ENCODE data around the gene AMN. TPM values are rescaled to one million over a fixed set of nuclear protein-coding genes. Genes with fewer than 3 reads are reported as not detected.

The AMN gene
- total RNA-seq, 4 donors from 2014 or later: 0.21 TPM; not detected in 3

GRCh38 chr14:102927878-102928411, 5.5 kb downstream of the AMN start:
- WGBS, 2 donors: 28 to 52% methylated on average over 7 to 19 of the region's 35 CpGs
- Histone ChIP-seq H3K4me3 (peak overlapping the region; percentile 16 to 53 (median 36)), H3K9me3 (no peaks in the 10 kb centered on the region)

GRCh38 chr14:102928412-102929240, 6.2 kb downstream of the AMN start:
- WGBS, 2 donors: 2% methylated on average over 46 to 48 of the region's 94 CpGs
- Histone ChIP-seq H3K27ac (peak overlapping the region in 1 of 4 donors; percentile 78), H3K4me1 (peaks cover 0 to 44% (median 33%) of the 10 kb centered on the region in 4 donors), H3K9me3 (no peaks in the 10 kb centered on the region), H3K4me3 (peak overlapping the region; percentile 16 to 53 (median 36)), H3K27me3 (peaks cover 0 to 66% of the 10 kb centered on the region in 2 donors), H3K36me3 (peaks cover 0 to 25% (median 0%) of the 10 kb centered on the region in 3 donors)
- DNase-seq (ENCODE audit: low spot score in 2 of 2): peak in 1 of 2 donors; percentile 16
- TF ChIP-seq CTCF (IDR thresholded peaks at IDR 0.05): no peak
- no peak for TF ChIP-seq EP300 (IDR thresholded peaks at IDR 0.05)
- no peak for TF ChIP-seq POLR2A (IDR thresholded peaks at IDR 0.05)

More at GRCh38 chr14:102927878-102928411, 5.5 kb downstream of the AMN start:
- Histone ChIP-seq H3K4me1 (peaks cover 0 to 51% (median 40%) of the 10 kb centered on the region in 4 donors), H3K27ac (peak overlapping the region in 1 of 4 donors; percentile 78), H3K36me3 (peaks cover 0 to 18% (median 0%) of the 10 kb centered on the region in 3 donors), H3K27me3 (peaks cover 0 to 73% of the 10 kb centered on the region in 2 donors)
- no peak for TF ChIP-seq POLR2A (IDR thresholded peaks at IDR 0.05)
- no peak for TF ChIP-seq CTCF (IDR thresholded peaks at IDR 0.05)
- no peak for TF ChIP-seq EP300 (IDR thresholded peaks at IDR 0.05)
- DNase-seq (ENCODE audit: low spot score in 2 of 2): no peak

GRCh38 chr14:102929241-102930137, 7.0 kb downstream of the AMN start:
- H3K27ac ChIP-seq: peak overlapping the region in 1 of 4 donors; percentile 78
- TF ChIP-seq CTCF (IDR thresholded peaks at IDR 0.05) (no peak), POLR2A (IDR thresholded peaks at IDR 0.05) (no peak), EP300 (IDR thresholded peaks at IDR 0.05) (no peak)
- peaks cover 0 to 36% (median 29%) of the 10 kb centered on the region in 4 donors for H3K4me1 ChIP-seq
- peaks cover 0 to 58% of the 10 kb centered on the region in 2 donors for H3K27me3 ChIP-seq
- DNase-seq (ENCODE audit: low spot score in 2 of 2): no peak
- H3K9me3 ChIP-seq: no peaks in the 10 kb centered on the region
- H3K36me3 ChIP-seq: peaks cover 0 to 33% (median 0%) of the 10 kb centered on the region in 3 donors
- 3 to 5% methylated on average over 24 to 34 of the region's 94 CpGs for WGBS, 2 donors
- H3K4me3 ChIP-seq: peak overlapping the region; percentile 0 to 53 (median 32)

- H3K27ac ChIP-seq: no peak overlapping the region
- peaks cover 0 to 36% (median 29%) of the 10 kb centered on the region in 4 donors for H3K4me1 ChIP-seq
- no peaks in the 10 kb centered on the region for H3K9me3 ChIP-seq
- H3K4me3 ChIP-seq: peak overlapping the region in 3 of 4 donors; percentile 0 to 53 (median 51)
- H3K27me3 ChIP-seq: peaks cover 0 to 50% of the 10 kb centered on the region in 2 donors
- H3K36me3 ChIP-seq: peaks cover 0 to 40% (median 0%) of the 10 kb centered on the region in 3 donors
- WGBS, 2 donors: 0 to 3% methylated on average over 6 to 49 of the region's 74 CpGs
- TF ChIP-seq POLR2A (IDR thresholded peaks at IDR 0.05) (no peak), EP300 (IDR thresholded peaks at IDR 0.05) (no peak), CTCF (IDR thresholded peaks at IDR 0.05) (no peak)
- DNase-seq (ENCODE audit: low spot score in 2 of 2): no peak
Measured at GRCh38 chr14:102930138-102930752, 7.8 kb downstream of the AMN start.
